Measurements from ENCODE around the gene SLC23A2.
A peak's percentile ranks its signal among the peaks of the same experiment; 100 is the strongest.

Gene SLC23A2

GRCh38 chr20:4961746-4962145, 39.6 kb downstream of the SLC23A2 start:
- TF ChIP-seq EZH2phosphoT487 (IDR thresholded peaks at IDR 0.05; ENCODE audit: borderline replicate concordance, low read length) (no peak), CTCF (IDR thresholded peaks at IDR 0.05; ENCODE audit: low read depth, low read length, poor library complexity, severe bottlenecking) (no peak)
- H3K79me2 ChIP-seq (ENCODE audit: control insufficient read depth, low read length), result peaks cover 79% of the 10 kb centered on the region

GRCh38 chr20:4959592-4959991, 41.7 kb downstream of the SLC23A2 start:
- H3K4me3 ChIP-seq (ENCODE audit: low read length), result no peak overlapping the region
- H3K27ac ChIP-seq (ENCODE audit: low read depth, low read length), result no peak overlapping the region
- no peaks in the 10 kb centered on the region for H3K27me3 ChIP-seq (ENCODE audit: control insufficient read depth, low read length)
- H3K79me2 ChIP-seq (ENCODE audit: control insufficient read depth, low read length), result peaks cover 88% of the 10 kb centered on the region
- no peak for TF ChIP-seq CTCF (IDR thresholded peaks at IDR 0.05; ENCODE audit: low read depth, low read length, poor library complexity, severe bottlenecking)
- no peak for TF ChIP-seq EZH2phosphoT487 (IDR thresholded peaks at IDR 0.05; ENCODE audit: borderline replicate concordance, low read length)
- no peaks in the 10 kb centered on the region for H4K20me1 ChIP-seq (ENCODE audit: control insufficient read depth, insufficient read depth, low read depth, low read length)
- no peaks in the 10 kb centered on the region for H3K9me3 ChIP-seq (ENCODE audit: control insufficient read depth, insufficient read depth, low read length)
- H3K4me2 ChIP-seq (ENCODE audit: low read length), result no peak overlapping the region
- H3K36me3 ChIP-seq (ENCODE audit: control insufficient read depth, low read length), result peaks cover 27% of the 10 kb centered on the region
- H3K9me2 ChIP-seq (replicated peaks; ENCODE audit: control insufficient read depth, low read length), result no peaks in the 10 kb centered on the region
- H3K4me1 ChIP-seq (ENCODE audit: control insufficient read depth, low read length), result peaks cover 63% of the 10 kb centered on the region
- peaks cover 17% of the 10 kb centered on the region for H3F3A ChIP-seq (ENCODE audit: control insufficient read depth, insufficient read depth)

More at GRCh38 chr20:4961746-4962145, 39.6 kb downstream of the SLC23A2 start:
- H3K4me3 ChIP-seq (ENCODE audit: low read length), result peak overlapping the region; percentile 55; the same call in 1 of the 2 replicates
- no peaks in the 10 kb centered on the region for H3K9me3 ChIP-seq (ENCODE audit: control insufficient read depth, insufficient read depth, low read length)
- peaks cover 27% of the 10 kb centered on the region for H3K36me3 ChIP-seq (ENCODE audit: control insufficient read depth, low read length)
- H3K27me3 ChIP-seq (ENCODE audit: control insufficient read depth, low read length), result no peaks in the 10 kb centered on the region
- peaks cover 17% of the 10 kb centered on the region for H3F3A ChIP-seq (ENCODE audit: control insufficient read depth, insufficient read depth)
- H3K4me2 ChIP-seq (ENCODE audit: low read length), result peak overlapping the region; percentile 57
- no peaks in the 10 kb centered on the region for H3K9me2 ChIP-seq (replicated peaks; ENCODE audit: control insufficient read depth, low read length)
- no peaks in the 10 kb centered on the region for H4K20me1 ChIP-seq (ENCODE audit: control insufficient read depth, insufficient read depth, low read depth, low read length)
- H3K4me1 ChIP-seq (ENCODE audit: control insufficient read depth, low read length), result peaks cover 53% of the 10 kb centered on the region
- H3K27ac ChIP-seq (ENCODE audit: low read depth, low read length), result peak overlapping the region; percentile 41

GRCh38 chr20:4957939-4958362, 43.4 kb downstream of the SLC23A2 start:
- Histone ChIP-seq H3K4me3 (ENCODE audit: low read length) (0 out of 2 replicates have a peak overlapping the region, but pooled peaks have one; percentile 22), H4K20me1 (ENCODE audit: control insufficient read depth, insufficient read depth, low read depth, low read length) (no peaks in the 10 kb centered on the region), H3K4me1 (ENCODE audit: control insufficient read depth, low read length) (peaks cover 60% of the 10 kb centered on the region), H3K27me3 (ENCODE audit: control insufficient read depth, low read length) (no peaks in the 10 kb centered on the region), H3K79me2 (ENCODE audit: control insufficient read depth, low read length) (peaks cover 89% of the 10 kb centered on the region), H3K27ac (ENCODE audit: low read depth, low read length) (peak overlapping the region; percentile 45), H3K36me3 (ENCODE audit: control insufficient read depth, low read length) (peaks cover 28% of the 10 kb centered on the region), H3K4me2 (ENCODE audit: low read length) (peak overlapping the region; percentile 54), H3F3A (ENCODE audit: control insufficient read depth, insufficient read depth) (peaks cover 17% of the 10 kb centered on the region), H3K9me3 (ENCODE audit: control insufficient read depth, insufficient read depth, low read length) (no peaks in the 10 kb centered on the region; the same call in 1 of the 2 replicates), H3K9me2 (replicated peaks; ENCODE audit: control insufficient read depth, low read length) (no peaks in the 10 kb centered on the region)
- no peak for TF ChIP-seq CTCF (IDR thresholded peaks at IDR 0.05; ENCODE audit: low read depth, low read length, poor library complexity, severe bottlenecking)
- TF ChIP-seq EZH2phosphoT487 (IDR thresholded peaks at IDR 0.05; ENCODE audit: borderline replicate concordance, low read length), result no peak
